SH-SY5Y (cell line): ENCODE measurements around the gene GTF3C1.

ENCODE experiments used
- GATA2 ChIP-seq: IDR thresholded peaks from 2 replicates; pipeline ENCODE4 v1.6.1; 2011; ENCODE audit warnings: mild to moderate bottlenecking, low read depth, low read length
- GATA3 ChIP-seq: IDR thresholded peaks from 2 replicates; pipeline ENCODE4 v1.6.1; 2011; ENCODE audit warnings: low read depth, mild to moderate bottlenecking, low read length, moderate library complexity

DNA sequence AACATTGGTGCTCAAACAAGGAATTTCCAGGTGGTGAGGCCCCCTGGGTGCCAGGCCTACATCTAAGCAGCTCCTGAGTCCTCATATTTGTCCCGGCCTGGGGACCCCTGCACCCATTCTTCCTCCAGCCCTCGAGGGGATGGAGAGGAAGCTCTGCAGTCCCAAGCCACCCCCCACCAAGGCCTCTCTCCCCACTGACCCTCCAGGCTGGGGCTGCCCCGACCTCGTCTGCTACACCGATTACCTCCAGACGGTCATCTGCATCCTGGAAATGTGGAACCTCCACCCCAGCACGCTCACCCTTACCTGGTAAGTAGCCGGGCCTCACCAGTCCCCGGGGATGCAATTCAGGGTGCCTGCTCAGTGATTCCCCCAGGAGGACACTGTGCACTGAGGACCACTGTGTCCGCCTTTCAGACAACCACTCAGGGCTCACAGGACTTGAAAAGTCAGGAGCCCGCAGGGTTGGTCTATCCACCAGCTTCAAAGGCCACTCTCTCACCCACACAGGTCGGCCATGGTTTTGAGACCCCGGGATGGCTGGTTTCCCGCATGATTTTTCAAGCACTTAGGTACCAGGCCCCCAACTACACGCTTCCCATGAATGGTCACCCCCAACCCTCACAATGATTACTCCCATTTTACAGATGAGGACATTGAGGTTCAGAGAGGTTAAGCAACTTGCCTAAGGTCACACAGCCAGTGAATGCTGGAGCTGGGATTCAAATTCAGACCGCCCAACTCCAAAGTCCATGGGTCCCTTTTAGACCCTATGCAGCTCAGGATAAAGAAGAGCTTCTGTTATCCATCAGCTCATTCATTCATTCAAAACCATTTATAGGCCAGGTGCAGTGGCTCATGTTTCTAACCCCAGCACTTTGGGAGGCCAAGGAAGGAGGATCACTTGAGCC, 115.3 kb downstream of the GTF3C1 start:
- TF ChIP-seq GATA2, result no peak
- no peak for TF ChIP-seq GATA3
